ENCODE measurements around the gene DHDDS.

The DHDDS gene

GRCh38 chr1:26418865-26419349, 13.2 kb upstream of the DHDDS start:
- no peak for DNase-seq (ENCODE audit: low read depth)

GRCh38 chr1:26419494-26419893, 12.6 kb upstream of the DHDDS start:
- DNase-seq (ENCODE audit: low read depth): no peak

GRCh38 chr1:26429721-26430120, 2.4 kb upstream of the DHDDS start:
- no peak for DNase-seq (ENCODE audit: low read depth)

- no peak for DNase-seq (ENCODE audit: low read depth)
Measured at GRCh38 chr1:26432793-26433192, 672 bp downstream of the DHDDS start.

- no peak for DNase-seq (ENCODE audit: low read depth)
Measured at GRCh38 chr1:26434161-26434752, 2.1 kb downstream of the DHDDS start.

GRCh38 chr1:26438041-26438440, 5.9 kb downstream of the DHDDS start:
- no peak for DNase-seq (ENCODE audit: low read depth)

GRCh38 chr1:26440259-26440658, 8.1 kb downstream of the DHDDS start:
- no peak for DNase-seq (ENCODE audit: low read depth)

- DNase-seq (ENCODE audit: low read depth): no peak
Measured at GRCh38 chr1:26449868-26450267, 17.7 kb downstream of the DHDDS start.

GRCh38 chr1:26450908-26451307, 18.8 kb downstream of the DHDDS start:
- no peak for DNase-seq (ENCODE audit: low read depth)

GRCh38 chr1:26452459-26453183, 20.5 kb downstream of the DHDDS start:
- DNase-seq (ENCODE audit: low read depth): no peak

GRCh38 chr1:26459148-26459547, 27.0 kb downstream of the DHDDS start:
- no peak for DNase-seq (ENCODE audit: low read depth)

- DNase-seq (ENCODE audit: low read depth): no peak
Measured at GRCh38 chr1:26459573-26460031, 27.5 kb downstream of the DHDDS start.

GRCh38 chr1:26468911-26469310, 36.8 kb downstream of the DHDDS start:
- no peak for DNase-seq (ENCODE audit: low read depth)

- DNase-seq (ENCODE audit: low read depth): no peak
Measured at GRCh38 chr1:26469558-26469957, 37.4 kb downstream of the DHDDS start.

- DNase-seq (ENCODE audit: low read depth): no peak
Measured at GRCh38 chr1:26470878-26471497, 38.9 kb downstream of the DHDDS start.

GRCh38 chr1:26471498-26472319, 39.6 kb downstream of the DHDDS start:
- DNase-seq (ENCODE audit: low read depth): no peak

GRCh38 chr1:26472320-26472900, 40.3 kb downstream of the DHDDS start, which contains the start of gene HMGN2:
TSS of gene HMGN2 (plus strand) at chr1:26472440. CDS start at chr1:26472613, 173 bp downstream.
- DNase-seq (ENCODE audit: low read depth): peak; percentile 85

- DNase-seq (ENCODE audit: low read depth): peak; percentile 93
Measured at GRCh38 chr1:26472901-26473845, 41.1 kb downstream of the DHDDS start.

- DNase-seq (ENCODE audit: low read depth): no peak
Measured at GRCh38 chr1:26474818-26475217, 42.7 kb downstream of the DHDDS start.

- DNase-seq (ENCODE audit: low read depth): no peak
Measured at GRCh38 chr1:26475989-26476388, 43.9 kb downstream of the DHDDS start.

- no peak for DNase-seq (ENCODE audit: low read depth)
Measured at GRCh38 chr1:26476958-26477357, 44.8 kb downstream of the DHDDS start.
